T-helper 2 cell treated with Interferon-gamma antibody and Interleukin-4, amounts not matched to agents 5 μg/mL and 100 μg/mL, for 36 hours (primary cell): Measurements from ENCODE around the gene SLC2A11.
A peak's percentile ranks its signal among the peaks of the same experiment; 100 is the strongest.
"Not testable (repeated sequence)": the region's sequence is repeated elsewhere in the genome, so short reads cannot be mapped to it uniquely, and the experiment has no call there.

Source experiments
- DNase-seq: peaks from one replicate; pipeline ENCODE4 v3.0.0; 2021; ENCODE audit warnings: low spot score
- H3K27ac Mint-ChIP-seq: one replicate; pipeline ENCODE4 v1.8.0; 2021; ENCODE audit warnings: mild to moderate bottlenecking, mixed read lengths
- H3K27me3 Mint-ChIP-seq: one replicate; pipeline ENCODE4 v1.8.0; 2021; ENCODE audit warnings: low read depth, mixed read lengths
- H3K36me3 Mint-ChIP-seq: one replicate; pipeline ENCODE4 v1.8.0; 2021; ENCODE audit warnings: low read depth, mixed read lengths
- H3K4me1 Mint-ChIP-seq: one replicate; pipeline ENCODE4 v1.8.0; 2021; ENCODE audit warnings: low read depth, mixed read lengths
- H3K4me3 Mint-ChIP-seq: one replicate; pipeline ENCODE4 v1.8.0; 2022; ENCODE audit warnings: mild to moderate bottlenecking, moderate library complexity, mixed read lengths
- H3K9me3 Mint-ChIP-seq: one replicate; pipeline ENCODE4 v1.8.0; 2021; ENCODE audit warnings: mixed read lengths

The SLC2A11 gene

GRCh38 chr22:23909296-23909898 is 51.7 kb downstream of the SLC2A11 start:
- Mint-ChIP-seq H3K27ac (no peak overlapping the region), H3K4me3 (no peak overlapping the region), H3K4me1 (peaks cover 17% of the 10 kb centered on the region), H3K27me3 (peaks cover 11% of the 10 kb centered on the region), H3K36me3 (peaks cover 3% of the 10 kb centered on the region), H3K9me3 (no peaks in the 10 kb centered on the region)
- no peak for DNase-seq

GRCh38 chr22:23910496-23911190 is 53.0 kb downstream of the SLC2A11 start:
- Mint-ChIP-seq H3K27me3 (peaks cover 4% of the 10 kb centered on the region), H3K4me1 (peaks cover 10% of the 10 kb centered on the region), H3K9me3 (no peaks in the 10 kb centered on the region), H3K36me3 (peaks cover 3% of the 10 kb centered on the region), H3K4me3 (no peak overlapping the region), H3K27ac (no peak overlapping the region)
- DNase-seq = no peak

- DNase-seq = no peak
- Mint-ChIP-seq H3K9me3 (no peaks in the 10 kb centered on the region), H3K4me3 (no peak overlapping the region), H3K27me3 (peaks cover 1% of the 10 kb centered on the region), H3K4me1 (peaks cover 7% of the 10 kb centered on the region), H3K27ac (no peak overlapping the region), H3K36me3 (peaks cover 3% of the 10 kb centered on the region)
Measured at GRCh38 chr22:23911318-23911980, 53.8 kb downstream of the SLC2A11 start.

DNA sequence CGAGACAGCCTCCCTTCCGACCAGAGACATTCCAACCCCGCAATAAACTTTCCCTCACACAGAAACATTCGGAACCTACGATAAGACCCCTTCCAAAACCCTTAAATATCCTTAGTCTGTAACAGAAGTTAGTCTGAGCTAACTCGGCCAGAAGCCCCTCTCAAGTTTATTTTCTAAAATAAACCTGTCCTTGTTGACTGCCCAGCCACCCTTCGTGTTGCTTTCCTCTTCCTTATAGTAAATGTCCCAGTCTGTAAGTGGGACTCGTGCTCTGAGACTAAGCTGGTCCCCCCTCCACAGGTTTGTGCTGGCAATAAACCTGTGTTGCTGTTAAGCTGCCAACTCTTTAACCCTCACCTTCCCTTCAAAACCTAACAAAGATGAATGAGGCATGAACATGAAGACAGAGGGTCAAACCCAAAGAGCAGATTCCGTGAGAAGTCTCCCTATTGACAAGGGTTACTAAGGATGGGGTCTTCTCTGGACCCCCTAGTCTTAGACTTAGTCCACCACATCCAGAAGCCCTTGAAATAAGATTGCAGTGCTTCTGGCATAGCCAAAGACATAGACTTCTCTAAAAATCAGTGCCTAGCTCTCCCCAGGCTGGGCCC is 54.7 kb downstream of the SLC2A11 start:
- Mint-ChIP-seq H3K27me3 (no peaks in the 10 kb centered on the region), H3K4me1 (peaks cover 7% of the 10 kb centered on the region), H3K9me3 (no peaks in the 10 kb centered on the region), H3K36me3 (peaks cover 3% of the 10 kb centered on the region), H3K4me3 (no peak overlapping the region), H3K27ac (no peak overlapping the region)
- DNase-seq = no peak

DNA sequence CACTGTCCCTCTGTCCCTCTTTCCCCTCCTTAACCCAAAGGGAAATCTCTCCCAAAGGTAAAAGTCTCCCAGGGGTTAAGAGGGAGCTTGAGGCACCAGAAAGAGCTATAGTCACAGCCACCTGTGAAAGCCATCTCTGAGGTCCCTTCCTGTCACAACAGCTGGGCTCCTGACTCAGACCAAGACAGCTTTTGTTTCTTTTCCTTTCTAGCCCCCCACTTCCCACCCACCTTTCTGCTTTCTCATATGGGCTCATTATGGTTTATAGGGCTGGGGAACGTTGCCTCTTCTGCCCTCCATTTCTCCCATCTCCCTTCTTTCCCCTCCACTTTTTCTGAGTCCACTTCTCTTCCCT is 55.6 kb downstream of the SLC2A11 start:
- DNase-seq = peak; percentile 15
- Mint-ChIP-seq H3K4me1 (peaks cover 7% of the 10 kb centered on the region), H3K27me3 (no peaks in the 10 kb centered on the region), H3K9me3 (no peaks in the 10 kb centered on the region), H3K27ac (peak overlapping the region; percentile 99), H3K4me3 (peak overlapping the region; percentile 87), H3K36me3 (peaks cover 3% of the 10 kb centered on the region)

DNA sequence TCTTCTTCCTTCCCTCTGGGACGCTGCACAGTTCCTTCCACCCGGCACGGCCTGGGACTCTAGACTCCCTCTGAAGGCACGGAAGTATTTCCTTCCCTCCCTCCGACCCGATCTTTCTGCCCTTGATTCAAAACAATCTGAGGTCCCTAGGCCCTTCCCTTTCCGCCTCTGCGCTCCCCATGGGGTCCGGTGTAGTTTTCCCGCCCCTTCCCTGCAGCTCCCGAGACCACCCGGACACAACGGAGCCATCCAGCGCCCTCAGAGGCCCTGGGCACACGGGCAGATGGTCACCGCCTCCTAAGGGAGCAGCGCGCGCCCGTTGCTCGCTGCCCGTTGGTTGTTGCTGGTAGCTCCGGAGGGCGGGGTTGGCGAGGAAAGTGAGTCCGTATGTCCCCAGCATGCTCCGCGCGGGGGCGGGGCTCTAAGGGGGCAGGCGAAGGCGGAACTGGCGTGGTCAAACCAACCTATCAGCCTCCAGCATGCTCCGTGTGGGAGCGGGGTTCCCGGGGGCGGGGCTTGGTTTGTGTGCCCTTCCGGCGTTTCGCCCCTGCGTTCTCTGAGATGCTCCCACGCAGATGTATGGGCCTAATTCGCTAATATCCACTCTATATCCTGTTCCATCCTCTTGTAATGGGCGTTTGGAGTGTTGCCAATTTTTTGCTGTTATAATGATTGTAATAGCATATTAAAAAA is 56.1 kb downstream of the SLC2A11 start:
- Mint-ChIP-seq H3K4me3 (peak overlapping the region; percentile 87), H3K27ac (peak overlapping the region; percentile 99), H3K27me3 (no peaks in the 10 kb centered on the region), H3K9me3 (no peaks in the 10 kb centered on the region), H3K36me3 (peaks cover 3% of the 10 kb centered on the region), H3K4me1 (peaks cover 7% of the 10 kb centered on the region)
- peak; percentile 100 for DNase-seq

GRCh38 chr22:23915290-23915689 is 57.6 kb downstream of the SLC2A11 start:
- Mint-ChIP-seq H3K9me3 (no peaks in the 10 kb centered on the region), H3K27me3 (no peaks in the 10 kb centered on the region), H3K27ac (no peak overlapping the region), H3K4me3 (no peak overlapping the region), H3K4me1 (peaks cover 7% of the 10 kb centered on the region), H3K36me3 (peaks cover 3% of the 10 kb centered on the region)
- DNase-seq = no peak

DNA sequence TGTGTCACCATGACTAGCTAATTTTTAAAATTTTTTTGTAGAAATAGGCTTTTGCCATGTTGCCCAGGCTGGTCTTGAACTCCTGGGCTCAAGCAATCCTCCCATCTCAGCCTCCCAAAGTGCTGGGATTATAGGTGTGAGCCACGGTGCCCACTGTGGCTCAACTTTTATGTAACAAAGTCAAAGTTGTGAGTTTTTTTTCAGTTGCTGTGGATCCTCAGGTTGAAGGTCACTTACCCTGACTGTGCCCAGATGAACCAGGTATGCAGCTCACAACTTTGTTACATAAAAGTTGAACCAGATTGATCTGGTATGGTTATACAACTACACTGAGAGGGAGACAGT is 62.6 kb downstream of the SLC2A11 start:
- not testable (repeated sequence) for H3K4me3 Mint-ChIP-seq, H3K4me1 Mint-ChIP-seq, H3K27me3 Mint-ChIP-seq, H3K27ac Mint-ChIP-seq, DNase-seq, H3K36me3 Mint-ChIP-seq, H3K9me3 Mint-ChIP-seq

GRCh38 chr22:23921586-23922201 is 64.0 kb downstream of the SLC2A11 start:
- H3K4me1 Mint-ChIP-seq, DNase-seq, H3K27me3 Mint-ChIP-seq, H3K27ac Mint-ChIP-seq, H3K36me3 Mint-ChIP-seq, H3K4me3 Mint-ChIP-seq: not testable (repeated sequence)
- H3K9me3 Mint-ChIP-seq = peaks cover 12% of the 10 kb centered on the region

GRCh38 chr22:23922921-23923320 is 65.2 kb downstream of the SLC2A11 start:
- H3K36me3 Mint-ChIP-seq = no peaks in the 10 kb centered on the region
- H3K27ac Mint-ChIP-seq = no peak overlapping the region
- H3K4me1 Mint-ChIP-seq = peaks cover 4% of the 10 kb centered on the region
- H3K4me3 Mint-ChIP-seq = no peak overlapping the region
- H3K27me3 Mint-ChIP-seq = peaks cover 6% of the 10 kb centered on the region
- no peak for DNase-seq
- peaks cover 12% of the 10 kb centered on the region for H3K9me3 Mint-ChIP-seq

DNA sequence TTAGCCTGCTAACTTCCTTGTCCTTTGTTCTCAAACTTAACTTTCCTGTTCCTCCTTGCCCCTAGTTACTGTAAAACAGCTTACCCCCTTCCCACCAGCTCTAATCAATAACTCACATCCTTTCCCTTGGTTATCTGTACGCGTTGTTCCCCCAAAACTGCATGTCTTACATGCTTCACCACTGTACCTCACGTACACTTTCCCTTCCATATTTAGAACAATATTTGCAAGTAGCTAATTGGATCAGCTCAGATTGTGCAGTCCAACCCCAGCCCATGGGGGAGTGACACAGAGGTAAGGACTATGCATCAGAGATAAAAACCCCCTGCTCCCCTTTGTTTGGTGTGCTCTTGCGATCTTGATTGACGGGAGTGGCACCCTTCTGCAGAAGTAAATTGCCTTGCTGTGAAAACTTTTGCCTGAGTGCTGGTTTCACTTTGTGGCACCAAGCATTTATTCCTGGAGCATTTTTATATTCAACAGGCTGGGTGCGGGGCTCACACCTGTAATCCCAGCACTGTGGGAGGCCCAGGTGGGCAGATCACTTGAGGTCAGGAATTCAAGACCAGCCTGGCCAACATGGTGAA is 67.4 kb downstream of the SLC2A11 start:
- Mint-ChIP-seq H3K4me1 (peaks cover 4% of the 10 kb centered on the region), H3K4me3 (no peak overlapping the region), H3K36me3 (no peaks in the 10 kb centered on the region), H3K27me3 (peaks cover 6% of the 10 kb centered on the region), H3K27ac (no peak overlapping the region), H3K9me3 (peaks cover 12% of the 10 kb centered on the region)
- no peak for DNase-seq

DNA sequence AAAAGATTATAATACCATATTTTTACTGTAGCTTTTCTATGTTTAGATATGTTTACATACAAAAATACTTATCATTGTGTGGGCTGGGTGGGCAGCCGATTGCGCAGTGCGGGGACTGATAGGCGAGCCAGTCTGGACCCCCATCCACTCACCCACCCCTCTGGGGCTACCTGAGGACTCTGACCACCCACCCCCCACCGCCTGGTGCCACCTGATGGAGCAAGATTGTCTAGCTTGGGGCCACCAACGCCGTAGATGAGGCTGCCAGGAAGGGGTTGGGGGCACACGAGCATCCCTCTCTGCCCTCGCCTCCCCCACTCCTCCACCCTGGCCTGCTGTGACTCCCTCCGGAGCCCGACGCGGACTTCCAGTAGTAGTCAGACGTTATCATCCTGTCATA is 68.9 kb downstream of the SLC2A11 start:
- no peak for DNase-seq
- H3K27me3 Mint-ChIP-seq = peaks cover 6% of the 10 kb centered on the region
- H3K36me3 Mint-ChIP-seq = no peaks in the 10 kb centered on the region
- no peak overlapping the region for H3K27ac Mint-ChIP-seq
- peaks cover 4% of the 10 kb centered on the region for H3K4me1 Mint-ChIP-seq
- peaks cover 18% of the 10 kb centered on the region for H3K9me3 Mint-ChIP-seq
- H3K4me3 Mint-ChIP-seq = no peak overlapping the region
